ENCODE results near the gene CNTN5. TPM values are rescaled to one million over a fixed set of nuclear protein-coding genes. Genes with fewer than 3 reads are reported as not detected.
A peak's percentile ranks its signal among the peaks of the same experiment; 100 is the strongest.
"Not testable (repeated sequence)": the region's sequence is repeated elsewhere in the genome, so short reads cannot be mapped to it uniquely, and the experiment has no call there.

Gene CNTN5
- total RNA-seq, 1 experiment from 2014 or later, result 0.32 TPM

GRCh38 chr11:99260696-99261095 lies 239.9 kb downstream of the CNTN5 start:
- peak; percentile 29 for DNase-seq (ENCODE audit: extremely low read depth, low read depth)

- DNase-seq (ENCODE audit: extremely low read depth, low read depth), result no peak
Observed at GRCh38 chr11:99268886-99269285, 248.1 kb downstream of the CNTN5 start.

GRCh38 chr11:99271527-99271926 lies 250.8 kb downstream of the CNTN5 start:
- DNase-seq (ENCODE audit: extremely low read depth, low read depth), result no peak

GRCh38 chr11:99275521-99275920 lies 254.8 kb downstream of the CNTN5 start:
- DNase-seq (ENCODE audit: extremely low read depth, low read depth), result no peak

DNA sequence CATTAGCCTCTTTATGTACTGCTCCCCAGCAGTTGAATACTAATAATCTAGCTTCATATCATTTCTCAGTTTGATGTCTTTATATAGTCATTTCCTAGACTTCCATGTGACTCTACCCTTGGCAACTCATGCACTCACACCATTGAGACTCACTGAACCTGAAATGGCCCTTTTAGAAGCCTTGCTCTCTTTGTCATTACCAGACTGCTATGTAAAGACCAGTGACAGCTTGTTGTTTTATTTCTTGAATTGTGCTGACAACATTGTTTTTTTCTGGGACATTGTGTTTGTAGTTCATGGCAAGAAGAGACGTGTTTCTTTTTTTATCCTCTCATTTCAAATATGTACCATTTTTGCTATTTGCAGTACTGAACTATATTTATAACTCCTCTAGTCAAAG lies 256.5 kb downstream of the CNTN5 start:
- no peak for DNase-seq (ENCODE audit: extremely low read depth, low read depth)

DNA sequence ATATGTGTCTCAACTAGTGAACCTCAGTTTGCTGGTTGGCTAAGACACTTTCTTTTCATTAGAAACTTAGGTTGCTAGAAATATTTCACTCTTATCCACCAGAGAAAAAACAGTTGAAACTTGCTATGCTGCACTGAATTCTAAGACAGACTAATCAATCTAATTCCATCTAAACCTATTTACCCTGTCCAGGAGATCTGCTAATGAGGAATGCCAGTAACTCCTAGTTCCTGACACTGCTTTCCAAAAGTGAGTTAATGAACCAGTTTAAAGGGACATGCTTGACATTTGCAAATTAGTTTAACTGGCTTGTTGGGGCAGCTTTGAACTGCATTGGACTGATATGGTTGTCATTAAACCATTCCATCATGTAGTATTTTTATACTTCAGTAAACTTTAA lies 258.5 kb downstream of the CNTN5 start:
- DNase-seq (ENCODE audit: extremely low read depth, low read depth), result no peak

GRCh38 chr11:99281331-99281730 lies 260.6 kb downstream of the CNTN5 start:
- DNase-seq (ENCODE audit: extremely low read depth, low read depth), result no peak

DNA sequence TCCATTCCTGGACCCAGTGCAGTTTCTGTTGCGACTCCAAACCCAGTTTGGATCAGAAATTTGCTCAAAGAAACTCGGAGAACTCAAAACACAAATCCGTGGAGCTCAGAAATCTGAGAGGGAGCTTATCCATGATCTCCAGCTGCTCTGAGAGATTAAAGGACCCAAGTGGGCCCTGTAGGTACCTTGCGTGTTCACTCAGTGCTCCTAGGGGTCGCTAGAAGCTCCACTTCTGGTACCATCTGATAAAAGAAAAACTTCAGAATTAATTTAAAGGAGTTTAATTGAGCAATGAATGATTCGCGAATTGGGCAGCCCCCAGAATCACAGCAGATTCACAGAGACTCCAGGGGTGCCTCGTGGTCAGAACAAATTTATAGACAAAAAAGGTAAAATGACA lies 277.2 kb downstream of the CNTN5 start:
- DNase-seq (ENCODE audit: extremely low read depth, low read depth), result not testable (repeated sequence)

GRCh38 chr11:99307510-99308088 lies 286.9 kb downstream of the CNTN5 start:
- no peak for DNase-seq (ENCODE audit: extremely low read depth, low read depth)

GRCh38 chr11:99311870-99312269 lies 291.1 kb downstream of the CNTN5 start:
- DNase-seq (ENCODE audit: extremely low read depth, low read depth), result no peak

DNA sequence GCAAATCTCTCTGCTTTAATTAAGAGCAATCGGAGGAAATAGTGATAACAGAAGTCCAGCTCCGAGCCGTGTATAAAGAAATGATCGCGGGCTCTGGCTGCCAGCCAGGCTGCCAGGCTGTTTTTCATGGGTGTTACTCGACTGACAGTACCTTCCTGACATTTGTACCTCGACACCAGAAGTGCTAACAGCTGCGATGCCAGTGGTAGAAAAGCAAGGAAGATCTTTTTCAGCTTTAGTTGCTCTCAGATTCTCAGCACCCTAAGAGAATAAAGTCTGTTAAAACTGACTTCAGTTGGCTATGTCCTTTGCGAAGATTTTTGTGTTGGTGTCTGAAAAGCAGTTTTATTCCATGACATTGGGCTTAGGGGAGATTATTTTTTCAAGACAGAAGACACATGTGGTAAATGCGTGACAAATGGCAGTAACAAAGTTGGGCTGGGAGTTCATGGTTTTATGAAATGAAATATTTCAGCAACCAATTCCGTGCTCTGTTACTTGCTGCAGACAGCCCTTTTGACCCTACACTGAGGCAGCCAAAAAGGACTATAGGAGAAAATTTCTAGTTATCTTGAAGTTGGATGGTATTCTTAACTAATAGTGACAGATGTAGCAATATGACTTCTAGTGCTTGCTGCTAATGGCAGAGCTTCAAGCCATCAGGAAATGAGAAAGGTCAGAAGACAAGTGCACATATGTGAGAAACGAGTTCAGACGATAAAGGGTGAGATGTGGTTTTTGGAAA lies 296.2 kb downstream of the CNTN5 start:
- DNase-seq (ENCODE audit: extremely low read depth, low read depth), result no peak

DNA sequence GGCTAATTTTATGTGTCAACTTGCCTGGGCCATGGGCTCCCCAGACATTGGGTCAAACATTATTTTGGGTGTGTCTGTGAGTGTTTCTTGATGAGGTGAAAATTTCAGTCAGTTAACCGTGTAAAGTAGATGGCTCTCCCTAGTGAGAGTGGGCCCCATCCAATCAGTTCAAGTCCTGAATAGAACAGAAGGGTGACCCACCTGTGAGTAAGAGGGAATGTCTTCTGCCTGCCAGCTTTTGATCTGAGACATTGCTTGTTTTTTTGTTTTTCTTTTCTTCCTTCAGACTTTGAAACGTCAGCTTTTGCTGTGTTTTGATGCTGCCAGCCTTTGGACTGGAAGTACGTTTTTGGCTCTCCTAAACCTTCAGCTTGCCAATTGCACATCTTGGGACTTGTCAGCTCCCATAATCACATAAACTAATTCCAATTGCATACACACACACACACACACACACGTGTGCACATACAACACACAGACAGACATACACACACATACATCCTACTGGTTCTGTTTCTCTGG lies 300.1 kb downstream of the CNTN5 start:
- no peak for DNase-seq (ENCODE audit: extremely low read depth, low read depth)

- DNase-seq (ENCODE audit: extremely low read depth, low read depth), result peak; percentile 75
Observed at GRCh38 chr11:99325847-99326246, 305.1 kb downstream of the CNTN5 start.

DNA sequence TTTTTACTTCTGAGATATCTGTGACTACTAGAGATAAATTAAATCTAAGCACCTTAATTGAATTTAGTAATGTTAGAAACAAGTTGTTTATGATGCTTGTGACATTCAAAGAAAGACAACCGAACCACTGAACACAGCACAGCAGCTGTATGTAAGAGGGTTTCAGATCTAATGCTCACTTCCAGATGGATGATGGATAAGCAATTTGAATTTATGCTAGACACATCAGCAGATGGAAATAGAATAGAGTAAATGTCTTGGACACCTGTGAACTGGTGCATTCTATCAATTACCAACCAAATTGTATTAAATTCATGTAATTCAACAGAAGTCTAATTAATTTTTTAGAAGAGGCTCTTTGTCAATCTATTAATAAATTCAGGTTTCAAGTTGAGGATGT lies 306.3 kb downstream of the CNTN5 start:
- no peak for DNase-seq (ENCODE audit: extremely low read depth, low read depth)

DNA sequence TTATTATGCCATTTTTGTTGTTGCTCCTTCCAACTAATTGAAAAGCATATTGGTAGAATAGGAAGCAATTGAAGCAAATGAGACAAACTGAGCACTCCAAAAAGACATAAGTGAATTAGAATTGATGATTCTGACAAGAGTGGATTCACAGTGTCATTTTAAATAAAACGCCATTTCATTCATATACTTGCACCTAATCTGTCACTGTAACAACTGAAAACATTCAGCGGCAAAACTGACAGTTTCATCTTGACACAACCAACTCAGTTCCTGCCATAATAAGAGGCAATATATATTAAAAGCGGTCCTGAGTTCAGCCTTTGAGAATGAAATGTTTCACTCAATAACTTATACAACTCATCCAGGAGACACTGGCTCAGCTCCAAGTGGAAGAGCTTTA lies 306.8 kb downstream of the CNTN5 start:
- DNase-seq (ENCODE audit: extremely low read depth, low read depth), result no peak

- no peak for DNase-seq (ENCODE audit: extremely low read depth, low read depth)
Observed at GRCh38 chr11:99333621-99334020, 312.9 kb downstream of the CNTN5 start.

- no peak for DNase-seq (ENCODE audit: extremely low read depth, low read depth)
Observed at GRCh38 chr11:99343117-99343516, 322.4 kb downstream of the CNTN5 start.

- no peak for DNase-seq (ENCODE audit: extremely low read depth, low read depth)
Observed at GRCh38 chr11:99349151-99349673, 328.5 kb downstream of the CNTN5 start.

DNA sequence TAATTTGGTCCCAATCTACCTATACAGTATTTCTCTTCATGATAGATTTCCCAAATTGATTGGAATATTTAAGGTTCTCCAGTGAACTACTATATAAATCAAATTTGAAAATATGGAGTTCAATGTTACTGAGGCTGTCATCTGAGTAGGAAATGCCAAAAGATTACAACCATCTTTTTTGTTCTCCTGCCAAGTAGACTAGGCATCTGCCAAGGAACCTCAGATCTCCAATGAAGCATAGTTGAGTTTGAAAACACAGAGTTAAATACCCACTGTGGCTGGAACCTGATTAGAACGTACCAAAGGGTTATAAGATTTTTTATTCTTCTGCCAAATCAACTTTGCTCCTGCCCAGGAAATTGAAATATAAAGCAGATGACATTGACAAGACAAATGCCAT lies 330.9 kb downstream of the CNTN5 start:
- DNase-seq (ENCODE audit: extremely low read depth, low read depth), result no peak

GRCh38 chr11:99352642-99353041 lies 331.9 kb downstream of the CNTN5 start:
- DNase-seq (ENCODE audit: extremely low read depth, low read depth), result no peak

GRCh38 chr11:99366546-99366945 lies 345.8 kb downstream of the CNTN5 start:
- DNase-seq (ENCODE audit: extremely low read depth, low read depth), result no peak

GRCh38 chr11:99368583-99368982 lies 347.8 kb downstream of the CNTN5 start:
- no peak for DNase-seq (ENCODE audit: extremely low read depth, low read depth)
